NCI-H524 (cell line): ENCODE results near the gene SSR1.
"Not testable (repeated sequence)": the region's sequence is repeated elsewhere in the genome, so short reads cannot be mapped to it uniquely, and the experiment has no call there.

Experiments used
- DNase-seq, 2 experiments: peaks; one replicate each; lab custom pipeline; 2025; lab: John Stamatoyannopoulos, UW

Gene SSR1

GRCh38 chr6:7317538-7317937 lies 4.5 kb upstream of the SSR1 start:
- DNase-seq: no peak

GRCh38 chr6:7316658-7317533 lies 3.9 kb upstream of the SSR1 start:
- DNase-seq: no peak

GRCh38 chr6:7315948-7316365 lies 3.0 kb upstream of the SSR1 start:
- no peak for DNase-seq

GRCh38 chr6:7315087-7315947 lies 2.3 kb upstream of the SSR1 start:
- DNase-seq: not testable (repeated sequence)

- DNase-seq: no peak
These were observed 1.4 kb upstream of the SSR1 start for GRCh38 chr6:7314414-7314813.

GRCh38 chr6:7313505-7314165 lies 636 bp upstream of the SSR1 start:
- no peak for DNase-seq

- DNase-seq: no peak
These were observed 933 bp downstream of the SSR1 start for GRCh38 chr6:7311917-7312615.

GRCh38 chr6:7311176-7311575 lies 1.8 kb downstream of the SSR1 start:
- DNase-seq: no peak

- DNase-seq: no peak
These were observed 3.9 kb downstream of the SSR1 start for GRCh38 chr6:7309050-7309449.

- no peak for DNase-seq
These were observed 5.5 kb downstream of the SSR1 start for GRCh38 chr6:7307533-7307932.

GRCh38 chr6:7304821-7305220 lies 8.2 kb downstream of the SSR1 start:
- DNase-seq: no peak

- DNase-seq: no peak
These were observed 11.3 kb downstream of the SSR1 start for GRCh38 chr6:7301702-7302101.

- no peak for DNase-seq
These were observed 12.1 kb downstream of the SSR1 start for GRCh38 chr6:7300926-7301325.

GRCh38 chr6:7298113-7298512 lies 14.9 kb downstream of the SSR1 start:
- no peak for DNase-seq

GRCh38 chr6:7296602-7297001 lies 16.4 kb downstream of the SSR1 start:
- DNase-seq: no peak

- no peak for DNase-seq
These were observed 17.1 kb downstream of the SSR1 start for GRCh38 chr6:7295916-7296315.

- DNase-seq: no peak
These were observed 20.3 kb downstream of the SSR1 start for GRCh38 chr6:7292596-7293255.

- DNase-seq: no peak
These were observed 22.9 kb downstream of the SSR1 start for GRCh38 chr6:7290079-7290478.

GRCh38 chr6:7285416-7285815 lies 27.6 kb downstream of the SSR1 start:
- no peak for DNase-seq

- DNase-seq: no peak
These were observed 29.3 kb downstream of the SSR1 start for GRCh38 chr6:7283676-7284075.
